Tibial artery (tissue), 4 donors: ENCODE results near the gene KRTAP2-1.
"Not testable (repeated sequence)": the region's sequence is repeated elsewhere in the genome, so short reads cannot be mapped to it uniquely, and the experiment has no call there.

Experiments
- DNase-seq, 2 donors: peaks; one replicate each; pipeline ENCODE4 v3.0.0-alpha.2; 2019
- H3K27ac ChIP-seq, 2 donors: fragments of 200-600 bp; sonication (generic) in 1 of 2; 1 replicate in 1 of 2; 2 replicates in 1 of 2; pipeline ENCODE4 v1.5.1; 2018 to 2019; ENCODE audit warnings: mild to moderate bottlenecking in 1 of 2
- H3K27me3 ChIP-seq, 2 donors: fragments of 200-600 bp; sonication (generic) in 1 of 2; one replicate each; pipeline versions ENCODE4 v1.5.1 to v1.6.0; 2016 to 2019
- H3K36me3 ChIP-seq, 3 donors: fragments of 200-600 bp; sonication (generic) in 2 of 3; one replicate each; pipeline ENCODE4 v1.5.1; 2016 to 2019; ENCODE audit warnings: mild to moderate bottlenecking in 2 of 3
- H3K4me1 ChIP-seq, 4 donors: fragments of 200-600 bp; sonication (generic) in 2 of 4; 1 replicate in 3 of 4; 2 replicates in 1 of 4; pipeline ENCODE4 v1.5.1; 2016 to 2019
- H3K4me3 ChIP-seq, 2 donors: fragments of 200-600 bp; sonication (generic) in 1 of 2; 1 replicate in 1 of 2; 2 replicates in 1 of 2; pipeline ENCODE4 v1.5.1; 2018 to 2019; ENCODE audit warnings: mild to moderate bottlenecking in 2 of 2
- H3K9me3 ChIP-seq, 3 donors: fragments of 200-600 bp; sonication (generic) in 1 of 3; one replicate each; pipeline ENCODE4 v1.5.1; 2016 to 2019
- CTCF ChIP-seq, 2 experiments: fragments of 200-600 bp in 1 of 2; fragments of 450-650 bp in 1 of 2; IDR thresholded peaks; one replicate each; pipeline ENCODE4 v1.5.1; 2017 to 2019; ENCODE audit warnings: antibody characterized with exemption in 2 of 2, mild to moderate bottlenecking in 1 of 2, moderate library complexity in 1 of 2
- intact Hi-C: fragments of 100-400 bp; cut with DNase I; formaldehyde crosslinking; loops from one replicate; pipeline ENCODE4 v1.15.0; 2023; ENCODE audit warnings: low total_unique reads

KRTAP2-1 gene

GRCh38 chr17:41073676-41074075 lies 26.6 kb upstream of the KRTAP2-1 start:
- Histone ChIP-seq H3K36me3 (no peaks in the 10 kb centered on the region), H3K27ac (no peak overlapping the region), H3K4me3 (no peak overlapping the region), H3K4me1 (no peaks in the 10 kb centered on the region), H3K9me3 (no peaks in the 10 kb centered on the region), H3K27me3 (no peaks in the 10 kb centered on the region)
- no peak for TF ChIP-seq CTCF (IDR thresholded peaks at IDR 0.05)
- intact Hi-C loops, result no loop called here
- no peak for DNase-seq

- intact Hi-C loops, result no loop called here
- no peaks in the 10 kb centered on the region for H3K36me3 ChIP-seq
- DNase-seq, result no peak
- TF ChIP-seq CTCF (IDR thresholded peaks at IDR 0.05), result no peak
- H3K9me3 ChIP-seq, result no peaks in the 10 kb centered on the region
- no peaks in the 10 kb centered on the region for H3K4me1 ChIP-seq
- no peak overlapping the region for H3K4me3 ChIP-seq
- H3K27ac ChIP-seq, result no peak overlapping the region
- H3K27me3 ChIP-seq, result no peaks in the 10 kb centered on the region
Measured at GRCh38 chr17:41071606-41072360, 24.7 kb upstream of the KRTAP2-1 start.

DNA sequence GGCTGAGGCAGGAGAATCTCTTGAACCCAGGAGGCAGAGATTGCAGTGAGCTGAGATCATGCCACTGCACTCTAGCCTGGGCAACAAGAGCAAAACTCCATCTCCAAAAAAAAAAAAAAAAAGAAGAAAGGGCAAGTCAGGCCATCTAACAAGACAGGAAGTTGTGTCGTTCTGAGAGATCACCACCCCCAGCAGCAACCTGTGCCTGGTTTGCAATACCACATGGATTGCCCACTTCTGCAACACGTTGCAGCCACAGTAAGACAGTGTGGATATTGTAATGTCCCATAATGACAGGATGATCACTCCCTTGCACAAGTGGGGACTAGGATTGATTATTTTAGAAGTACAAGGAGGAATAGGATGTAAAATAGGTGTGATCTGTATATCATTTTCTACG lies 21.9 kb upstream of the KRTAP2-1 start:
- no peak for DNase-seq
- Histone ChIP-seq H3K36me3 (no peaks in the 10 kb centered on the region), H3K4me1 (no peaks in the 10 kb centered on the region), H3K27ac (no peak overlapping the region), H3K9me3 (no peaks in the 10 kb centered on the region), H3K4me3 (no peak overlapping the region), H3K27me3 (no peaks in the 10 kb centered on the region)
- intact Hi-C loops, result no loop called here
- no peak for TF ChIP-seq CTCF (IDR thresholded peaks at IDR 0.05)

- no peaks in the 10 kb centered on the region for H3K9me3 ChIP-seq
- no peak for DNase-seq
- H3K27ac ChIP-seq, result no peak overlapping the region
- no peaks in the 10 kb centered on the region for H3K36me3 ChIP-seq
- H3K27me3 ChIP-seq, result no peaks in the 10 kb centered on the region
- no peak overlapping the region for H3K4me3 ChIP-seq
- H3K4me1 ChIP-seq, result peaks cover 0 to 12% (median 1%) of the 10 kb centered on the region in 4 donors
- intact Hi-C loops, result no loop called here
- no peak for TF ChIP-seq CTCF (IDR thresholded peaks at IDR 0.05)
Measured at GRCh38 chr17:41067281-41067680, 20.2 kb upstream of the KRTAP2-1 start.

DNA sequence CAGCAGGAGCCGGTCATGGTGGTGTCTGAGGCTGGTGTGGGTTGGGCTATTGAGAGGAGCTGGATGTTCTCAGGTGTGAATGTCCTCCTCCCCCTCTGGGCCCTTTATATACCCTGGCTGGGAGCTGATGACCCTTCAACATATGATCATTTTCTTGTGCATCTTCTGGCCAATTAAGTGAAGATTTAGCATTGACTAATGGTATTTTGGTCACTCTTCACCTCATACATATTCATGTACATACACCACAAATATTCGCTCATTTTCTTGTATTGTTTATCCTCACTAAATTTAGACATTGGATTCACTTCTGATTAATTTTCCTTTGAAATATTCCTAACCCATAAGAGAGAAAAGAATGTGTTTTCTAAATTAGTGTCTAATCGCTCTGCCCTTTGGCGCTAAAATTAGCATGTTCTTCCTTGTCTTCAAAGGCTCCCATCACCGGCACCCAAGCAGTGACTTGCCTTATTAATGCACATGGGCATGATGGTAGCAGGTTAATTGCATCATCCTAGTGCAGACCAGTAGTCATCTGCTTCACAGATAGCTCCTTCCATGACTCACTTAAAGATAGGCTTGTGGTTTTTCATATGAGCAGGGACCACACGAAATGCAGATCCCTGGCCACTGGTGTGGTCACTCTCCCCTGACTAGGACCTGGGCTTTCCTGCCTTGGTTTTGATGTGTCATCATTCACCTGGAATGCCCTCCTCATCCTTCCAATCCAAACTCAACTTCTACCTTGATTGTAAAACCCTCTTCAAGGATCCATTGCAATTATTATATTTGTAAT lies 18.9 kb upstream of the KRTAP2-1 start, which contains the start of gene KRTAP2-4:
TSS of gene KRTAP2-4 (minus strand) at position 51 of the 796 bp plus-strand sequence. CDS start at position 17, 34 bp downstream.
- intact Hi-C loops, result no loop called here
- H3K9me3 ChIP-seq, result no peaks in the 10 kb centered on the region

DNA sequence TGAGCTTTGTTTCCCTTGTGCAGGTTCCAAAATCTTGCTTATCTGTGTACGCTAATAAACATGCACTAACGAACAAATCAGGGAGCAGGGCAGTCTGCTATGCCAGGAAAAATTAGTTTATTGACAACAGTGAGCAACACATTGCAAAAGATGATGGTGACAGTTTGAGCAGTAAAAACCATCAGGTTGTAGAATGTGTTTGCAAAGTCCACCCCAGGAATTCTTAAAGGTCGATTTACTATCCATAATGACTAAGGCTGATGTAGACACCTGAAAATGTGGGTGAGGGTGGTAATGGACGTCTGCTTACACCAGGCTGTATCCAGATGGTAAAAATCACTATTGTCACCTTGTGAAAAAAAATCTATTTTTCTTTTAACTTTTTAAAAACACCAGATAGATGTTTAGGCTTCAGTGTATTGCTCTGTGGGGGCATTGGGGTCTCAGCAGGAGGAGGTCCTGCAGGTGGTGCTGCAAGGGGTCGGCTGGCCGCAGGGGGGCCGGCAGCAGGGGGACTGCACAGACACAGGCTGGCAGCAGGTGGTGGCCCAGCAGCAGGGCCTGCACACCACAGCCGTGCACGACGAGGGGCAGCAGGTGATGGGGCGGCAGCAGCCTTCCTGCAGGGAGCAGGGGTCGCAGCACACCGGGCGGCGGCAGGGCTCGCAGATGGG lies 18.0 kb upstream of the KRTAP2-1 start:
- H3K36me3 ChIP-seq, DNase-seq, H3K27ac ChIP-seq, intact Hi-C loops, H3K27me3 ChIP-seq, H3K9me3 ChIP-seq, H3K4me3 ChIP-seq: not testable (repeated sequence)
- H3K4me1 ChIP-seq, result peaks cover 0 to 32% (median 9%) of the 10 kb centered on the region in 4 donors

More for the DNA sequence above, 18.9 kb upstream of the KRTAP2-1 start, which contains the start of gene KRTAP2-4:
- Histone ChIP-seq H3K27me3 (no peaks in the 10 kb centered on the region), H3K4me1 (peaks cover 0 to 24% (median 7%) of the 10 kb centered on the region in 4 donors), H3K27ac (no peak within 1 kb of the TSS), H3K4me3 (no peak within 1 kb of the TSS), H3K36me3 (no peaks in the 10 kb centered on the region)
- TF ChIP-seq CTCF (IDR thresholded peaks at IDR 0.05), result no peak
- no peak for DNase-seq
